ENCODE measurements around the gene PCYT1A.
"Not testable (repeated sequence)": the region's sequence is repeated elsewhere in the genome, so short reads cannot be mapped to it uniquely, and the experiment has no call there.

The PCYT1A gene

GRCh38 chr3:196317687-196318467 is 30.4 kb upstream of the PCYT1A start, which contains the start of gene DYNLT2B:
DYNLT2B (minus strand) TSS chr3:196318240; CDS start chr3:196318152, 88 bp downstream.
- no peak for TF ChIP-seq ESRRG (CRISPR knock-in tag; IDR thresholded peaks at IDR 0.05)
- ATAC-seq, result peak; percentile 95

DNA sequence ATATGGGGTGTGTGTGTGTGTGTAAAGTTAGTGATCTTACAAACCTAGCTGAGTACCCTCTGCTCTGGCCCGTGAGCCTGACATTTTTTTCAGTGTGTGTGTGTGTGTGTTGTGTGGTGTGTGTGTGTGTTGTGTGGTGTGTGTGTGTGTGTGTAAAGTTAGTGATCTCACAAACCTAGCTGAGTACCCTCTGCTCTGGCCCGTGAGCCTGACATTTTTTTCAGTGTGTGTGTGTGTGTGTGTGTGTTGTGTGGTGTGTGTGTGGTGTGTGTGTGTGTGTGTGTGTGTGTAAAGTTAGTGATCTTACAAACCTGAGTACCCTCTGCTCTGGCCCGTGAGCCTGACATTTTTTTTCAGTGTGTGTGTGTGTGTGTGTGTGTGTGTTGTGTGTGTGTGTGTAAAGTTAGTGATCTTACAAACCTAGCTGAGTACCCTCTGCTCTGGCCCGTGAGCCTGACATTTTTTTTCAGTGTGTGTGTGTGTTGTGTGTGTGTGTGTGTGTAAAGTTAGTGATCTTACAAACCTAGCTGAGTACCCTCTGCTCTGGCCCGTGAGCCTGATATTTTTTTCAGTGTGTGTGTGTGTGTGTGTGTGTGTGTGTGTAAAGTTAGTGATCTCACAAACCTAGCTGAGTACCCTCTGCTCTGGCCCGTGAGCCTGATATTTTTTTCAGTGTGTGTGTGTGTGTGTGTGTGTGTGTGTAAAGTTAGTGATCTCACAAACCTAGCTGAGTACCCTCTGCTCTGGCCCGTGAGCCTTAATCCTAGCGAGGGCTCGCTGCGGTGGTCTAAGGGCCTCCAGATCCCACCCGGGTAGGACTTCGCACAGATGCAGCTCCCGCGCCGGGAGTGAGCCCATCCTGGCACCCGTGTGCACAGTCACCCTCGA is 29.5 kb upstream of the PCYT1A start:
- ATAC-seq, result not testable (repeated sequence)

GRCh38 chr3:196315821-196316220 is 28.3 kb upstream of the PCYT1A start:
- TF ChIP-seq GLIS3 (CRISPR knock-in tag; IDR thresholded peaks at IDR 0.05), result no peak
- no peak for TF ChIP-seq TCF4 (CRISPR knock-in tag; IDR thresholded peaks at IDR 0.05; ENCODE audit: borderline replicate concordance)
- TF ChIP-seq TOX (CRISPR knock-in tag; IDR thresholded peaks at IDR 0.05; ENCODE audit: borderline replicate concordance), result no peak
- no peak for TF ChIP-seq ESRRG (CRISPR knock-in tag; IDR thresholded peaks at IDR 0.05)
- no peak for TF ChIP-seq ZFP30 (CRISPR knock-in tag; IDR thresholded peaks at IDR 0.05)
- TF ChIP-seq, protein P1, sequence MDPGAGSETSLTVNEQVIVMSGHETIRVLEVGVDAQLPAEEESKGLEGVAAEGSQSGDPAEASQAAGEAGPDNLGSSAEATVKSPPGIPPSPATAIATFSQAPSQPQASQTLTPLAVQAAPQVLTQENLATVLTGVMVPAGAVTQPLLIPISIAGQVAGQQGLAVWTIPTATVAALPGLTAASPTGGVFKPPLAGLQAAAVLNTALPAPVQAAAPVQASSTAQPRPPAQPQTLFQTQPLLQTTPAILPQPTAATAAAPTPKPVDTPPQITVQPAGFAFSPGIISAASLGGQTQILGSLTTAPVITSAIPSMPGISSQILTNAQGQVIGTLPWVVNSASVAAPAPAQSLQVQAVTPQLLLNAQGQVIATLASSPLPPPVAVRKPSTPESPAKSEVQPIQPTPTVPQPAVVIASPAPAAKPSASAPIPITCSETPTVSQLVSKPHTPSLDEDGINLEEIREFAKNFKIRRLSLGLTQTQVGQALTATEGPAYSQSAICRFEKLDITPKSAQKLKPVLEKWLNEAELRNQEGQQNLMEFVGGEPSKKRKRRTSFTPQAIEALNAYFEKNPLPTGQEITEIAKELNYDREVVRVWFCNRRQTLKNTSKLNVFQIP (CRISPR knock-in tag; IDR thresholded peaks at IDR 0.05; ENCODE audit: borderline replicate concordance, low read depth), result no peak
- TF ChIP-seq ZC3H10 (CRISPR knock-in tag; IDR thresholded peaks at IDR 0.05), result no peak
- TF ChIP-seq ZNF565 (CRISPR knock-in tag; conservative IDR thresholded peaks at IDR 0.05; ENCODE audit: low read depth), result no peak
- no peak for TF ChIP-seq ZNF70 (CRISPR knock-in tag; IDR thresholded peaks at IDR 0.05)
- TF ChIP-seq, protein P2, sequence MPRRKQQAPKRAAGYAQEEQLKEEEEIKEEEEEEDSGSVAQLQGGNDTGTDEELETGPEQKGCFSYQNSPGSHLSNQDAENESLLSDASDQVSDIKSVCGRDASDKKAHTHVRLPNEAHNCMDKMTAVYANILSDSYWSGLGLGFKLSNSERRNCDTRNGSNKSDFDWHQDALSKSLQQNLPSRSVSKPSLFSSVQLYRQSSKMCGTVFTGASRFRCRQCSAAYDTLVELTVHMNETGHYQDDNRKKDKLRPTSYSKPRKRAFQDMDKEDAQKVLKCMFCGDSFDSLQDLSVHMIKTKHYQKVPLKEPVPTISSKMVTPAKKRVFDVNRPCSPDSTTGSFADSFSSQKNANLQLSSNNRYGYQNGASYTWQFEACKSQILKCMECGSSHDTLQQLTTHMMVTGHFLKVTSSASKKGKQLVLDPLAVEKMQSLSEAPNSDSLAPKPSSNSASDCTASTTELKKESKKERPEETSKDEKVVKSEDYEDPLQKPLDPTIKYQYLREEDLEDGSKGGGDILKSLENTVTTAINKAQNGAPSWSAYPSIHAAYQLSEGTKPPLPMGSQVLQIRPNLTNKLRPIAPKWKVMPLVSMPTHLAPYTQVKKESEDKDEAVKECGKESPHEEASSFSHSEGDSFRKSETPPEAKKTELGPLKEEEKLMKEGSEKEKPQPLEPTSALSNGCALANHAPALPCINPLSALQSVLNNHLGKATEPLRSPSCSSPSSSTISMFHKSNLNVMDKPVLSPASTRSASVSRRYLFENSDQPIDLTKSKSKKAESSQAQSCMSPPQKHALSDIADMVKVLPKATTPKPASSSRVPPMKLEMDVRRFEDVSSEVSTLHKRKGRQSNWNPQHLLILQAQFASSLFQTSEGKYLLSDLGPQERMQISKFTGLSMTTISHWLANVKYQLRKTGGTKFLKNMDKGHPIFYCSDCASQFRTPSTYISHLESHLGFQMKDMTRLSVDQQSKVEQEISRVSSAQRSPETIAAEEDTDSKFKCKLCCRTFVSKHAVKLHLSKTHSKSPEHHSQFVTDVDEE (CRISPR knock-in tag; IDR thresholded peaks at IDR 0.05), result no peak
- ATAC-seq, result no peak

GRCh38 chr3:196314597-196314996 is 27.1 kb upstream of the PCYT1A start:
- no peak for ATAC-seq
- TF ChIP-seq OSR1 (CRISPR knock-in tag; IDR thresholded peaks at IDR 0.05), result no peak
- TF ChIP-seq TCF4 (CRISPR knock-in tag; IDR thresholded peaks at IDR 0.05; ENCODE audit: borderline replicate concordance), result no peak
- TF ChIP-seq ZNF8 (CRISPR knock-in tag; IDR thresholded peaks at IDR 0.05), result no peak

DNA sequence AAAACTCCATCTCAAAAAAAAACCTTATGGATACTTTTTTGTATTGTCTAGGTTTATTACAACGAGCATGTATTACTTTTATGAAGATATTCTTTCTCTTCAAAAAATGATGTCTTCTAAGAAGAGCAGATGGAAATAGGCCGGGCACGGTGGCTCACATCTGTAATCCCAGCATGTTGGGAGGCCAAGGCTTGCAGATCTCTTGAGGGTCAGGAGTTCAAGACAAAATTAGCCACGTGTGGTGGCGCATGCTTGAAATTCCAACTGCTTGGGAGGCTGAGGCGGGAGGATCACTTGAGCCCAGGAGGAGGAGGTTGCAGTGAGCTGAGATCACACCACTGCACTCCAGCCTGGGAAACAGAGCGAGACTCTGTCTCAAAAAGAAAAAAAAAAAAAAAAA is 26.6 kb upstream of the PCYT1A start:
- ATAC-seq, result not testable (repeated sequence)

DNA sequence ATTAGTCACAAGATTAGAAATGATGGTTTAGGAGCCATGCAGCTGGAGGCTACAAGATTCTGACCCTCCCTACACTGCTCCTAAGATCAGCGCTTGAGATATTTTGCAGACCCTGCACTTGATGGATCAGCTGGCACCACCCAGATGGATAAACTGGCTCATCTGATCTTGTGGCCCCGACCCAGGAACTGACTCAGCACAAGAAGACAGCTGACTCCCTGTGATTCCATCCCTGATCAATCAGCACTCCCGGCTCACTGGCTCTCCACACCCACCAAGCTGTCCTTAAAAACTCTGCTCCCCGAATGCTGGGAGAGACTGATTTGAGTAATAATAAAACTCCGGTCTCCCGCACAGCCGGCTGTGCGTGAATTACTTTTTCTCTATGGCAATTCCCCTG is 15.4 kb upstream of the PCYT1A start:
- ATAC-seq, result not testable (repeated sequence)

DNA sequence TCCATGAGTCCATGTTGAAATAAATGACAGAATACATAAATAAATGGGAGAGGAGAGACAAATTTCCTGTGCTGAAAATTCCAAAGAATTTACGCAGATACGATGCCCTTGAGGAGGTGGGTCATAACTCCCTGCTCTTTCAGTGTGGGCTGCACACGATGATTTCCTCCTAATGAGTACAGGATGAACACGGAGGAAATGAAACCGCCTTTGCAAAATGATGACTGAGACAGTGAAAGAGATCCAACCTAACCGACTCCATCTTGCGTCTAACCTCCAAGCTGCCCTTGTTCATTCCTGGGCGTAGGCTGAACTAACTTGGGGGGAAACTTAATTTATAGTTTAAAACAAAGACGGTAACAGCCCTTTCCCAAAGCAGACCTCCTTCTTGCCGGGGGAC is 15.0 kb upstream of the PCYT1A start:
- ATAC-seq, result not testable (repeated sequence)

DNA sequence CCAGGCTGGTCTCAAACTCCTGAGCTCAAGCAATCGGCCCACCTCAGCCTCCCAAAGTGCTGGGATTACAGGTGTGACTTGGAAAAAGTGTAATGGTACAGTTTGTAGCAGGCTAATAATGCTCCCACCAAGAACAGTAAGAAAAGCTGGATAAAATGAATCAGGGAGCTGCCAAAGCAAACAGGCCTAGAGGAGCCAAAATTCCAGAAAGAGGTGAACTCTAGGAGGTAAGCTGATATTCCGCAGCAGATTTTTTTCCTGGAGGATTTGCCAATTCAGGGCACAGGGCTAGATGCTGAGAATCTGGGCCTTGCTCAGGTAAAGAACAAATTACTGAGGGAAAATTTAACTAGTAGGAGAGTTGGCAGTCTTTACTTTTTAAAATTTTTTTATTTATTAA is 11.0 kb upstream of the PCYT1A start:
- no peak for TF ChIP-seq OSR1 (CRISPR knock-in tag; IDR thresholded peaks at IDR 0.05)
- TF ChIP-seq BACH2 (CRISPR knock-in tag; IDR thresholded peaks at IDR 0.05; ENCODE audit: borderline replicate concordance), result no peak
- no peak for TF ChIP-seq ZFP30 (CRISPR knock-in tag; IDR thresholded peaks at IDR 0.05)
- TF ChIP-seq RARB (CRISPR knock-in tag; IDR thresholded peaks at IDR 0.05), result no peak
- no peak for TF ChIP-seq ZC3H10 (CRISPR knock-in tag; IDR thresholded peaks at IDR 0.05)
- TF ChIP-seq, protein P3, sequence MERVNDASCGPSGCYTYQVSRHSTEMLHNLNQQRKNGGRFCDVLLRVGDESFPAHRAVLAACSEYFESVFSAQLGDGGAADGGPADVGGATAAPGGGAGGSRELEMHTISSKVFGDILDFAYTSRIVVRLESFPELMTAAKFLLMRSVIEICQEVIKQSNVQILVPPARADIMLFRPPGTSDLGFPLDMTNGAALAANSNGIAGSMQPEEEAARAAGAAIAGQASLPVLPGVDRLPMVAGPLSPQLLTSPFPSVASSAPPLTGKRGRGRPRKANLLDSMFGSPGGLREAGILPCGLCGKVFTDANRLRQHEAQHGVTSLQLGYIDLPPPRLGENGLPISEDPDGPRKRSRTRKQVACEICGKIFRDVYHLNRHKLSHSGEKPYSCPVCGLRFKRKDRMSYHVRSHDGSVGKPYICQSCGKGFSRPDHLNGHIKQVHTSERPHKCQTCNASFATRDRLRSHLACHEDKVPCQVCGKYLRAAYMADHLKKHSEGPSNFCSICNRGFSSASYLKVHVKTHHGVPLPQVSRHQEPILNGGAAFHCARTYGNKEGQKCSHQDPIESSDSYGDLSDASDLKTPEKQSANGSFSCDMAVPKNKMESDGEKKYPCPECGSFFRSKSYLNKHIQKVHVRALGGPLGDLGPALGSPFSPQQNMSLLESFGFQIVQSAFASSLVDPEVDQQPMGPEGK (CRISPR knock-in tag; IDR thresholded peaks at IDR 0.05; ENCODE audit: borderline replicate concordance), result no peak
- no peak for TF ChIP-seq TCF4 (CRISPR knock-in tag; IDR thresholded peaks at IDR 0.05; ENCODE audit: borderline replicate concordance)
- no peak for TF ChIP-seq ZNF565 (CRISPR knock-in tag; conservative IDR thresholded peaks at IDR 0.05; ENCODE audit: low read depth)
- no peak for TF ChIP-seq PPARA (CRISPR knock-in tag; IDR thresholded peaks at IDR 0.05; ENCODE audit: borderline replicate concordance)
- no peak for ATAC-seq

All from SK-N-SH treated with all-trans-retinoic acid at 6 μM for 48 hours (cell line).